Measurements from ENCODE around the gene TKTL2.

Gene TKTL2

GRCh38 chr4:163476761-163477438, 3.3 kb upstream of the TKTL2 start:
- DNase-seq (ENCODE audit: low read depth) = no peak
- no peak overlapping the region for H3K4me3 ChIP-seq (ENCODE audit: low read length)
- TF ChIP-seq, protein P1, sequence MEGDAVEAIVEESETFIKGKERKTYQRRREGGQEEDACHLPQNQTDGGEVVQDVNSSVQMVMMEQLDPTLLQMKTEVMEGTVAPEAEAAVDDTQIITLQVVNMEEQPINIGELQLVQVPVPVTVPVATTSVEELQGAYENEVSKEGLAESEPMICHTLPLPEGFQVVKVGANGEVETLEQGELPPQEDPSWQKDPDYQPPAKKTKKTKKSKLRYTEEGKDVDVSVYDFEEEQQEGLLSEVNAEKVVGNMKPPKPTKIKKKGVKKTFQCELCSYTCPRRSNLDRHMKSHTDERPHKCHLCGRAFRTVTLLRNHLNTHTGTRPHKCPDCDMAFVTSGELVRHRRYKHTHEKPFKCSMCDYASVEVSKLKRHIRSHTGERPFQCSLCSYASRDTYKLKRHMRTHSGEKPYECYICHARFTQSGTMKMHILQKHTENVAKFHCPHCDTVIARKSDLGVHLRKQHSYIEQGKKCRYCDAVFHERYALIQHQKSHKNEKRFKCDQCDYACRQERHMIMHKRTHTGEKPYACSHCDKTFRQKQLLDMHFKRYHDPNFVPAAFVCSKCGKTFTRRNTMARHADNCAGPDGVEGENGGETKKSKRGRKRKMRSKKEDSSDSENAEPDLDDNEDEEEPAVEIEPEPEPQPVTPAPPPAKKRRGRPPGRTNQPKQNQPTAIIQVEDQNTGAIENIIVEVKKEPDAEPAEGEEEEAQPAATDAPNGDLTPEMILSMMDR (conservative IDR thresholded peaks at IDR 0.05; ENCODE audit: low read length) = no peak

DNA sequence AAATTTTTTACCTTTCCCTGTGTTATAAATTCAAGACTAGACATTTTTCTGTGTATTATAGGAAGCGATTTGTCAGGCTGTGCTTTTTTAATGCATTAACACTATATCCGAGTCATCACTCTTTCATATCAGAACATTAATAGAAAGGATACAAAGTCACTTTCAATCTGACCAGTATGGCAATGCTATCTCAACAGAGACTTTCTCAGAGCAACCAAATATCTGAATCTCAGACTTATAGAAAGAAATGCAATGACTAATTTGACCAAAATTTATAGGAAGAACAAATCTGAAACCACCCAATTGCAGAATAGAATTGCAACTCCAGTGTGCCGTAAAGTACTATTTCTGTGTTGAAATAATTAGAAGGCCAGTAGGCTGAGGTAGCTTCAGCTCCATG, 473 bp upstream of the TKTL2 start:
- no peak overlapping the region for H3K4me3 ChIP-seq (ENCODE audit: low read length)
- TF ChIP-seq, protein P1 (conservative IDR thresholded peaks at IDR 0.05; ENCODE audit: low read length) = no peak
- no peak for DNase-seq (ENCODE audit: low read depth)

DNA sequence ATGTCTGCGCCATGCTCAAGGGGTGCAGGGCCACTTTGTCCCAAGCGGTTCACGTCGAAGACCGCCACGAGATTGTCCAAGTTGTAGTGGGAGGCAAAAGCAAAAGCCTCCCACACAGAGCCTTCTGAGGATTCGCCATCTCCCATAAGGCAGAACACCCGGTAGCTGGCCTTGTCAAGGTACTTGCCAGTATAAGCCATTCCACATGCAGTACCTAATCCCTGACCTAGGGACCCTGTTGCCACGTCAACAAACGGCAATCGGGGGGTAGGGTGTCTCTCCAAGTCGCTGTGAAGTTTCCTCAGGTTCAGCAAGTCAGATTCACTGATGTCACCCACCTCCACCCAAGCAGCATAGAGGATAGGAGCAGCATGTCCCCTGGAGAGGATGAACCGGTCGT, 424 bp downstream of the TKTL2 start:
- TF ChIP-seq, protein P1 (conservative IDR thresholded peaks at IDR 0.05; ENCODE audit: low read length) = no peak
- H3K4me3 ChIP-seq (ENCODE audit: low read length) = no peak overlapping the region
- no peak for DNase-seq (ENCODE audit: low read depth)

DNA sequence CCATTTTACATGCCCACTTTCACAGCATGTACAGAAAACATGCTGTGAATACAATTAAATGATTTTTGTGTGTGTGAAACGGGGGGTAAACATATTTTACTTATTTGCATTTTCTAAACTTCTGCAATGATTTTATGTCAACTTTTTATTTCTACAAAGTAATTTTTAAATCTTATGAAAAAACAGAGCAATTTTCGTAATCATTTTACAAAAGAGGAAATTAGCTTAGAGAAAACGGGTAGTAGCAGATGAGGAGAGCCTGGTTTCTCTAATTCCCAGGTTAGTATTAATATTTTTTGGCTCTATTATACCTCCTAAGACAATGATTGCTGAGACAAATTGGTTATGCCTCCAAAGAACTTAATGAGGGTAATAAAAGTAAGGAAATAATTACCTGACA, 3.2 kb downstream of the TKTL2 start:
- no peak for DNase-seq (ENCODE audit: low read depth)
- TF ChIP-seq, protein P1 (conservative IDR thresholded peaks at IDR 0.05; ENCODE audit: low read length) = no peak
- H3K4me3 ChIP-seq (ENCODE audit: low read length) = no peak overlapping the region

DNA sequence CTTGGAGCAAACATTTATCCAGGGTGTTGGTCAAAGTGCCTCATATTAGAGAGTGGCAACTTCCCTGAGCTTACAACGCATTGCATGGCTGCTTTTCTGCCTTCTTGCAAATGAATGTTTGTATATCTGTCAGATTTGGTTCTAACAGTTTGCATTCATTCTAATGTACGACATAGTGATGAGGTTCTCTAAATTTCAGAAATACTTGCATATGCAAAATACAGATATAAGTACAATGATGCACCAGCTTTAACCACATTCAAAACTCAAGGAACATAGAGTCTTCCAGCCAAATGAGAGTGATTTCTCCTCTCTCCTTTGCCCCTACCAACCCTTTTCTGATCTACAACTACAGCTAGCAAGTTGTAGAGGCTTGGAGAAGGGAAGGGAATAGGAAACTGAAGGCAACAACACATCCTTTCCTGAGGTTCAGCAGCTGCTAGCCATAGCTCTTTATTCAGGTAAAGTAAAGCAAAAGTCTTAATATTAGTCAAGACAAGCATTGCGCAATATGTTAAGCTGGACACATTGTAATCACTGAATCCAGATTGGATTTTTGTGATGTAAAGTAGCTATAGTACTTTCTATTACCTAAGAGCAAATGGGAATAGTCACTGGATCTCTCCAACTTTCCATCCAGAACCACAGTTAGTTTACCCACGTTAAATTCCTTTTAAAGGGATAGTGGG, 6.3 kb downstream of the TKTL2 start:
- TF ChIP-seq, protein P1 (conservative IDR thresholded peaks at IDR 0.05; ENCODE audit: low read length) = no peak
- no peak for DNase-seq (ENCODE audit: low read depth)
- H3K4me3 ChIP-seq (ENCODE audit: low read length) = no peak overlapping the region

DNA sequence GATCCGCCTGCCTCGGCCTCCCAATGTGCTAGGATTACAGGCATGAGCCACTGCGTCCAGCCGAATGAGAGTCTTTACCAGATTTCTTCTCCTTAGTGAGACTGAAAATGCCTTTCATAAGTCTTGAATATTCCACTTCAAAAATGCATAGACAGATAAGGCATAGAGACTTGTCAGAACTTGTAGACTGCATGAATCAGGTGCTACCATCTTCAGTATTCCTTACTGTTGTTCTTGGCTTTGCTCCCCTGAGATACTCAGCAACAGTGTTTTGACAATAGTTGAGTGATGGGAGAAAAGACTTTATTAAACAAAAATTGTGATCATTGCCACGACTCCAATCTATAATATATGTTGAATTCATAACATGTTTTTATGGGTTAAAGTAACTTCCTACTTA, 11.0 kb downstream of the TKTL2 start:
- no peak for DNase-seq (ENCODE audit: low read depth)
- TF ChIP-seq, protein P1 (conservative IDR thresholded peaks at IDR 0.05; ENCODE audit: low read length) = no peak

More for the DNA sequence above, 11.0 kb downstream of the TKTL2 start:
- no peak overlapping the region for H3K4me3 ChIP-seq (ENCODE audit: low read length)
